Retinal pigment epithelial cell (primary cell): ENCODE measurements around the gene MYBPC2.
A peak's percentile ranks its signal among the peaks of the same experiment; 100 is the strongest.

ENCODE experiments used
- DNase-seq: peaks from one replicate; pipeline ENCODE4 v3.0.0-alpha.2; 2010; ENCODE audit warnings: low read depth
- H3K4me3 ChIP-seq: 2 replicates; pipeline ENCODE4 v1.5.1; 2011; ENCODE audit warnings: mild to moderate bottlenecking, low read length, control low read depth, moderate library complexity
- CTCF ChIP-seq: conservative IDR thresholded peaks from 2 replicates; pipeline ENCODE4 v1.5.1; 2011; ENCODE audit warnings: low read depth, low read length, control low read depth, inconsistent platforms

MYBPC2 gene

GRCh38 chr19:50497022-50497405, 64.3 kb downstream of the MYBPC2 start:
- DNase-seq: no peak
- no peak overlapping the region for H3K4me3 ChIP-seq
- no peak for TF ChIP-seq CTCF

GRCh38 chr19:50498219-50499056, 65.7 kb downstream of the MYBPC2 start:
- DNase-seq: no peak
- TF ChIP-seq CTCF: no peak
- H3K4me3 ChIP-seq: no peak overlapping the region

- TF ChIP-seq CTCF: peak; percentile 40
- no peak overlapping the region for H3K4me3 ChIP-seq
- DNase-seq: no peak
Observed at GRCh38 chr19:50500060-50500752, 67.5 kb downstream of the MYBPC2 start.

GRCh38 chr19:50500753-50501151, 68.1 kb downstream of the MYBPC2 start:
- no peak overlapping the region for H3K4me3 ChIP-seq
- TF ChIP-seq CTCF: no peak
- no peak for DNase-seq

GRCh38 chr19:50501186-50501567, 68.5 kb downstream of the MYBPC2 start:
- H3K4me3 ChIP-seq: no peak overlapping the region
- DNase-seq: no peak
- TF ChIP-seq CTCF: no peak

GRCh38 chr19:50501568-50502475, 69.1 kb downstream of the MYBPC2 start:
- no peak for DNase-seq
- TF ChIP-seq CTCF: no peak
- H3K4me3 ChIP-seq: no peak overlapping the region
